HCT116 (cell line): ENCODE results near the gene GREB1L. TPM values are rescaled to one million over a fixed set of nuclear protein-coding genes. Genes with fewer than 3 reads are reported as not detected.

ENCODE experiments used
- ATAC-seq: fragments of 200-7000 bp; cut with Tn5 transposase; 2 replicates; pipeline ENCODE4 v1.9.1; 2020; ENCODE audit warnings: mild to moderate bottlenecking, moderate library complexity
- BruUV-seq: library from RNA; stranded (reverse); fragments of 400-500 nt; replicated peaks from 2 replicates; lab custom pipeline; 2021; lab: Mats Ljungman, UMichigan
- CTCF ChIA-PET: fragments of 300-600 bp; sonication (Branson Sonifier 250); formaldehyde crosslinking; loops from one replicate; lab custom pipeline; 2021; ENCODE audit warnings: antibody characterized with exemption; lab: Charles Lee
- POLR2A ChIA-PET: fragments of 300-600, 350-600 bp; sonication (Branson Sonifier 250); formaldehyde crosslinking; loops from one replicate; lab custom pipeline; 2021; ENCODE audit warnings: antibody characterized with exemption; lab: Charles Lee
- RAD21 ChIA-PET, 2 experiments: fragments of 300-600 bp; sonication (Branson Sonifier 250); formaldehyde crosslinking; loops; one replicate each; lab custom pipeline; 2023; ENCODE audit warnings: low total read pairs in 2 of 2; ENCODE audit not compliant: uncharacterized antibody in 2 of 2, unreplicated experiment in 2 of 2, low non-redundant PET in 1 of 2; lab: Charles Lee
- DNase-seq: peaks from one replicate; pipeline ENCODE4 v3.0.0-alpha.2; 2010; ENCODE audit warnings: low read depth, low spot score
- H2AFZ ChIP-seq: fragments of 200-600 bp; shearing (Covaris generic), sonication (generic); 2 replicates; pipeline ENCODE4 v1.6.1; 2017; ENCODE audit warnings: low read depth, mixed run types, mixed read lengths, antibody characterized with exemption, low read length; ENCODE audit not compliant: poor library complexity, severe bottlenecking
- H3K27ac ChIP-seq: 2 replicates; pipeline ENCODE4 v1.5.1; 2012; ENCODE audit warnings: low read depth, low read length
- H3K27me3 ChIP-seq: fragments of 200-600 bp; sonication (generic); 2 replicates; pipeline ENCODE4 v1.6.1; 2016; ENCODE audit warnings: mixed run types, low read length, mixed read lengths; ENCODE audit not compliant: insufficient read depth
- H3K36me3 ChIP-seq, 2 experiments: fragments of 200-500 bp in 1 of 2; fragments of 200-600 bp in 1 of 2; sonication (Bioruptor generic) in 1 of 2; sonication (generic) in 1 of 2; 2 replicates each; pipeline versions ENCODE4 v1.5.1 to v1.6.1; 2014 to 2016; ENCODE audit warnings: low read length in 2 of 2, inconsistent platforms in 1 of 2, mixed read lengths in 1 of 2, mixed run types in 1 of 2; ENCODE audit not compliant: insufficient read depth in 2 of 2, control insufficient read depth in 1 of 2
- H3K4me1 ChIP-seq, 2 experiments: fragments of 200-600 bp in 1 of 2; sonication (generic) in 1 of 2; 2 replicates each; pipeline versions ENCODE4 v1.5.1 to v1.6.1; 2012 to 2017; ENCODE audit warnings: low read length in 2 of 2, inconsistent platforms in 1 of 2, mild to moderate bottlenecking in 1 of 2, mixed read lengths in 1 of 2, mixed run types in 1 of 2, moderate library complexity in 1 of 2; ENCODE audit not compliant: insufficient read depth in 2 of 2, control insufficient read depth in 1 of 2
- H3K4me2 ChIP-seq: fragments of 200-600 bp; sonication (generic); 2 replicates; pipeline ENCODE4 v1.6.1; 2017; ENCODE audit warnings: mixed run types, low read length, mixed read lengths
- H3K4me3 ChIP-seq, 2 experiments: fragments of 200-600 bp in 1 of 2; sonication (generic) in 1 of 2; replicated peaks in 1 of 2; 2 replicates each; pipeline ENCODE4 v1.5.1; 2011 to 2016; ENCODE audit warnings: low read length in 2 of 2, control low read depth in 1 of 2, low read depth in 1 of 2, mild to moderate bottlenecking in 1 of 2, mixed read lengths in 1 of 2, mixed run types in 1 of 2
- H3K79me2 ChIP-seq: fragments of 200-600 bp; sonication (generic); 2 replicates; pipeline ENCODE4 v1.6.1; 2017; ENCODE audit warnings: mild to moderate bottlenecking, mixed run types, low read length, moderate library complexity, mixed read lengths; ENCODE audit not compliant: insufficient read depth
- H3K9ac ChIP-seq: fragments of 200-600 bp; sonication (generic); 2 replicates; pipeline ENCODE4 v1.6.1; 2016; ENCODE audit warnings: low read length, mixed read lengths
- H3K9me2 ChIP-seq: fragments of 200-600 bp; sonication (generic), shearing (Covaris generic); 2 replicates; pipeline ENCODE4 v1.6.1; 2017; ENCODE audit warnings: mixed run types, mild to moderate bottlenecking, moderate library complexity; ENCODE audit not compliant: insufficient read depth
- H3K9me3 ChIP-seq, 2 experiments: fragments of 200-500 bp in 1 of 2; fragments of 200-600 bp in 1 of 2; sonication (Bioruptor generic) in 1 of 2; sonication (generic) in 1 of 2; 2 replicates each; pipeline ENCODE4 v1.6.1; 2014 to 2017; ENCODE audit warnings: low read length in 2 of 2, mixed read lengths in 2 of 2, inconsistent platforms in 1 of 2, low read depth in 1 of 2, mild to moderate bottlenecking in 1 of 2, mixed run types in 1 of 2, moderate library complexity in 1 of 2; ENCODE audit not compliant: control insufficient read depth in 1 of 2, insufficient read depth in 1 of 2
- H4K20me1 ChIP-seq: fragments of 200-600 bp; sonication (generic), shearing (Covaris generic); 2 replicates; pipeline ENCODE4 v1.6.1; 2017; ENCODE audit warnings: mixed run types, mild to moderate bottlenecking, moderate library complexity; ENCODE audit not compliant: insufficient read depth
- CBX3 ChIP-seq: IDR thresholded peaks from 2 replicates; pipeline ENCODE4 v1.6.1; 2012; ENCODE audit warnings: low read depth
- EGR1 ChIP-seq: IDR thresholded peaks from 2 replicates; pipeline ENCODE4 v1.6.1; 2012; ENCODE audit warnings: low read depth
- EZH2phosphoT487 ChIP-seq: fragments of 200-600 bp; IDR thresholded peaks from 2 replicates; pipeline ENCODE4 v1.6.1; 2018; ENCODE audit warnings: antibody characterized with exemption, borderline replicate concordance
- POLR2AphosphoS5 ChIP-seq: IDR thresholded peaks from 2 replicates; pipeline ENCODE4 v1.6.1; 2011; ENCODE audit warnings: mild to moderate bottlenecking, low read depth, low read length, moderate library complexity
- RAD21 ChIP-seq: IDR thresholded peaks from 2 replicates; pipeline ENCODE4 v1.6.1; 2012; ENCODE audit warnings: low read depth, mild to moderate bottlenecking
- ZFX ChIP-seq: fragments of 450-650 bp; IDR thresholded peaks from 2 replicates; pipeline ENCODE4 v1.6.1; 2017
- ZNF274 ChIP-seq: fragments of 200-500 bp; sonication (Bioruptor generic); IDR thresholded peaks from 2 replicates; pipeline ENCODE4 v1.6.1; 2014; ENCODE audit warnings: mild to moderate bottlenecking, low read depth, low read length, inconsistent platforms
- intact Hi-C: fragments of 100-400 bp; cut with micrococcal nuclease; formaldehyde crosslinking; loops from 2 replicates; pipeline ENCODE4 v1.10.0; 2022
- total RNA-seq: library from RNA; stranded (reverse); gene quantifications from one replicate; pipeline ENCODE4 v1.2.1, GENCODE V29; 2021; ENCODE audit not compliant: unreplicated experiment
- TF ChIP-seq, protein P1 (sequence below): IDR thresholded peaks from 2 replicates; pipeline ENCODE4 v1.6.1; 2012
- TF ChIP-seq, protein P2 (sequence below): IDR thresholded peaks from 2 replicates; pipeline ENCODE4 v1.6.1; 2012
- TF ChIP-seq, protein P3 (sequence below): IDR thresholded peaks from 2 replicates; pipeline ENCODE4 v1.6.1; 2012; ENCODE audit warnings: low read depth

GREB1L gene
- total RNA-seq, 1 experiment from 2014 or later, result 12.2 TPM

DNA sequence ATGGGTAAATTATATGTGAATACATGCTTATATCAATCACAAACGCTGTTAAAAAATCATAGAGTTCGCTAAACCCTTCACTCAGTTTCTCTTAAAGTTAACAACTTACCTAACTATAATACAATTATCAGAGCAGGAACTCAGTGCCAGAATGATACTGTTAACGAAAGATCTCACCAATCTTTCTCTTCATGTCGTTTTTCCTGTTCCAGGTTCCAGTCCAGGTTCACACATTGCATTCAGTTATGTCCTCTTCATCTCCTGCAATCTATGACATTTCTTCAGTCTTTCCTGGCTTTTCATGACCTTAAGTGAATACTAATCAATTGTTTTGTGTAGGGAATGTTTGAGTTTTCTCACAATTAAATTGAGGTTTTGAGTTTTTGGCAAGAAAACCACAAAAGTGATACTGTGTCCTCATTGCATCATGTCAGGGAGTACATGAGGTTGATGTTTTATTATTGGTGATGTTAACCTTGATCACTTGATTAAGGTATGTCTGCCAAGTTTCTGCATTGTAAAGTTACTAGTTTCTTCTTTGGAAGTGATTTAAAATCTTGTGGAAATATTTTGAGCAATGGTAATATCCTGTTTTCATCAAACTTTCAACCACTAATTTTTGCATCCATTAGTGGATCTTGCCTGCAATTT, 226.6 kb downstream of the GREB1L start:
- no peaks in the 10 kb centered on the region for H3K79me2 ChIP-seq
- H3K27ac ChIP-seq, result no peak overlapping the region
- H3K36me3 ChIP-seq, result no peaks in the 10 kb centered on the region
- DNase-seq (no peak), ATAC-seq (no peak)
- intact Hi-C loops, result no loop called here
- H3K4me3 ChIP-seq, result no peak overlapping the region
- H3K9ac ChIP-seq, result no peak overlapping the region
- POLR2A ChIA-PET, result no interaction called here
- TF ChIP-seq ZFX (no peak), EGR1 (no peak), POLR2AphosphoS5 (no peak), RAD21 (no peak), EZH2phosphoT487 (no peak), CBX3 (no peak), ZNF274 (no peak)
- TF ChIP-seq, protein P1, sequence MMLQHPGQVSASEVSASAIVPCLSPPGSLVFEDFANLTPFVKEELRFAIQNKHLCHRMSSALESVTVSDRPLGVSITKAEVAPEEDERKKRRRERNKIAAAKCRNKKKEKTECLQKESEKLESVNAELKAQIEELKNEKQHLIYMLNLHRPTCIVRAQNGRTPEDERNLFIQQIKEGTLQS, result no peak
- TF ChIP-seq, protein P2, sequence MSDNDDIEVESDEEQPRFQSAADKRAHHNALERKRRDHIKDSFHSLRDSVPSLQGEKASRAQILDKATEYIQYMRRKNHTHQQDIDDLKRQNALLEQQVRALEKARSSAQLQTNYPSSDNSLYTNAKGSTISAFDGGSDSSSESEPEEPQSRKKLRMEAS, result no peak
- TF ChIP-seq, protein P3, sequence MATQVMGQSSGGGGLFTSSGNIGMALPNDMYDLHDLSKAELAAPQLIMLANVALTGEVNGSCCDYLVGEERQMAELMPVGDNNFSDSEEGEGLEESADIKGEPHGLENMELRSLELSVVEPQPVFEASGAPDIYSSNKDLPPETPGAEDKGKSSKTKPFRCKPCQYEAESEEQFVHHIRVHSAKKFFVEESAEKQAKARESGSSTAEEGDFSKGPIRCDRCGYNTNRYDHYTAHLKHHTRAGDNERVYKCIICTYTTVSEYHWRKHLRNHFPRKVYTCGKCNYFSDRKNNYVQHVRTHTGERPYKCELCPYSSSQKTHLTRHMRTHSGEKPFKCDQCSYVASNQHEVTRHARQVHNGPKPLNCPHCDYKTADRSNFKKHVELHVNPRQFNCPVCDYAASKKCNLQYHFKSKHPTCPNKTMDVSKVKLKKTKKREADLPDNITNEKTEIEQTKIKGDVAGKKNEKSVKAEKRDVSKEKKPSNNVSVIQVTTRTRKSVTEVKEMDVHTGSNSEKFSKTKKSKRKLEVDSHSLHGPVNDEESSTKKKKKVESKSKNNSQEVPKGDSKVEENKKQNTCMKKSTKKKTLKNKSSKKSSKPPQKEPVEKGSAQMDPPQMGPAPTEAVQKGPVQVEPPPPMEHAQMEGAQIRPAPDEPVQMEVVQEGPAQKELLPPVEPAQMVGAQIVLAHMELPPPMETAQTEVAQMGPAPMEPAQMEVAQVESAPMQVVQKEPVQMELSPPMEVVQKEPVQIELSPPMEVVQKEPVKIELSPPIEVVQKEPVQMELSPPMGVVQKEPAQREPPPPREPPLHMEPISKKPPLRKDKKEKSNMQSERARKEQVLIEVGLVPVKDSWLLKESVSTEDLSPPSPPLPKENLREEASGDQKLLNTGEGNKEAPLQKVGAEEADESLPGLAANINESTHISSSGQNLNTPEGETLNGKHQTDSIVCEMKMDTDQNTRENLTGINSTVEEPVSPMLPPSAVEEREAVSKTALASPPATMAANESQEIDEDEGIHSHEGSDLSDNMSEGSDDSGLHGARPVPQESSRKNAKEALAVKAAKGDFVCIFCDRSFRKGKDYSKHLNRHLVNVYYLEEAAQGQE, result no peak
- no peaks in the 10 kb centered on the region for H3K4me1 ChIP-seq
- no peak overlapping the region for H3K4me2 ChIP-seq
- RAD21 ChIA-PET, result no interaction called here
- no peaks in the 10 kb centered on the region for H3K9me3 ChIP-seq
- CTCF ChIA-PET, result no interaction called here
- H3K27me3 ChIP-seq, result no peaks in the 10 kb centered on the region
- no peaks in the 10 kb centered on the region for H4K20me1 ChIP-seq
- H3K9me2 ChIP-seq, result no peaks in the 10 kb centered on the region
- BruUV-seq, result no TSS peak
- H2AFZ ChIP-seq, result no peak overlapping the region
